GM19452 (cell line): ENCODE measurements around the gene UBD.

Experiments used
- ATAC-seq: cut with Tn5 transposase; IDR thresholded peaks from one replicate; pipeline ENCODE4 v1.9.1; 2021; ENCODE audit not compliant: unreplicated experiment

The UBD gene

DNA sequence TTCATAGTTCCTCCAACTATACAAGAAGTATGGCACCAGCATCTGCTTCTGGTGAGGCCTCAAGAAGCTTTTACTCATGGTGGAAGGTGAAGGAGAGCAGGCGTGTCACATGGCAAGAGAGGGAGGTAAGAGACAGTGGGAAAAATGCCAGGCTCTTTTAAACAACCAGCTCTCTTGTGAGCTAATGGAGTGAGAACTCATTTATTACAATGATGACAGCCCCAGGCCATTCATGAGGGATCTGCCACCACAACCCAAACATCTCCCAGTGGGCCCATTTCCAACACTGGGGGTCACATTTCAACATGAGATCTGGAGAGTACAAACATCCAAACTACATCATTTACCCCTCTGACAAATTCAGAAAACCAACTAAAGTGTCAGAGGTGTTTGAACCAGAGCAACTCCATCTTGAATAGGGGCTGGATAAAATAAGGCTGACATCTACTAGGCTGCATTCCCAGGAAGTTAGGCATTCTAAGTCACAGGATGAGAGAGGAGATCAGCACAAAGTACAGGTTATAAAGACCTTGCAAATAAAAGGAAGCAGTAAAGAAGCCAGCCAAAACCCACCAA is 2.2 kb upstream of the UBD start:
- no peak for ATAC-seq

- ATAC-seq = no peak
These were observed 1.6 kb upstream of the UBD start for GRCh38 chr6:29561091-29561490.

- ATAC-seq = no peak
These were observed 973 bp downstream of the UBD start for GRCh38 chr6:29558439-29559079.

DNA sequence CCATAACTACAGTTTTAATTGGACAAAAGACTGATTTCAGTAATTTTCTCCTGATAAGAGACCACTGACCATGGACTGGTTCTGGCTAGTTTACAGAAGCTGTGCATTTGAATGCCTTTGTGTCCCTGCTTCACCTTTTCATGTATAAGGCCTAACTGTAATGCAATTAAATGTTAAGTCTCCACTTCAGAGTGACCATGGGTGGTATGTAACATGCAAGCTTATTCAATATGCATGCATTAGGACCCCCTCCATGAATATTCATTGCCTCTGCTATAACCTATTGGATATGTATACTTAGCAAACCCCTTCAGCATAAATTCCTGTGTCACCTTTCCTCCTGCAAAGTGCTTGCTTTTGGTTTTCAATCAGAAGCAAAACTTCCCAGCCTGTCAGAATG is 2.2 kb downstream of the UBD start:
- ATAC-seq = no peak

DNA sequence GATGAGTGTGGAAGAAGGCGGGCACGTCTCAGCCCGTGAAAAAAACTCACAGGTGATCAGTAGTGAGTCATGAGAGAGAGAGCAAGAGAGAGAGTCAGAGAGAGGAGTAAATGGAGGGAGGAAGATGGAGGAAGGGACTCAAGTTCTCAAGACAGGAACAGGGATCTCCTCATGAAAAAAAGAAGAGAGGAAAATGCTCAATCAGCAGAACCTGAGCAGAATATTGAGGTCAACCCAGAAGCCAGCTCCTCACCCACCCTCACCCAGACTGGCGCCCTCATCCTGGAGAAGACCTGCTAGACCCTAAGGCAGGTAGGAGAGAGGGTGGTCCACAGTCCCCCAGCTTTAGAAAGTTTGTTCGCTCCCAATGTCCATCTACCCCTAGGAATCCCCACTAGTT is 4.8 kb downstream of the UBD start:
- no peak for ATAC-seq

DNA sequence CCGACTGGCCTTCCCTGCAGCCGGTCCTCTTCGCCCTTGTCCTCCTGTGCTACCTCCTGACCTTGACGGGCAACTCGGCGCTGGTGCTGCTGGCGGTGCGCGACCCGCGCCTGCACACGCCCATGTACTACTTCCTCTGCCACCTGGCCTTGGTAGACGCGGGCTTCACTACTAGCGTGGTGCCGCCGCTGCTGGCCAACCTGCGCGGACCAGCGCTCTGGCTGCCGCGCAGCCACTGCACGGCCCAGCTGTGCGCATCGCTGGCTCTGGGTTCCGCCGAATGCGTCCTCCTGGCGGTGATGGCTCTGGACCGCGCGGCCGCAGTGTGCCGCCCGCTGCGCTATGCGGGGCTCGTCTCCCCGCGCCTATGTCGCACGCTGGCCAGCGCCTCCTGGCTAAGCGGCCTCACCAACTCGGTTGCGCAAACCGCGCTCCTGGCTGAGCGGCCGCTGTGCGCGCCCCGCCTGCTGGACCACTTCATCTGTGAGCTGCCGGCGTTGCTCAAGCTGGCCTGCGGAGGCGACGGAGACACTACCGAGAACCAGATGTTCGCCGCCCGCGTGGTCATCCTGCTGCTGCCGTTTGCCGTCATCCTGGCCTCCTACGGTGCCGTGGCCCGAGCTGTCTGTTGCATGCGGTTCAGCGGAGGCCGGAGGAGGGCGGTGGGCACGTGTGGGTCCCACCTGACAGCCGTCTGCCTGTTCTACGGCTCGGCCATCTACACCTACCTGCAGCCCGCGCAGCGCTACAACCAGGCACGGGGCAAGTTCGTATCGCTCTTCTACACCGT is 6.1 kb downstream of the UBD start:
- ATAC-seq = no peak

DNA sequence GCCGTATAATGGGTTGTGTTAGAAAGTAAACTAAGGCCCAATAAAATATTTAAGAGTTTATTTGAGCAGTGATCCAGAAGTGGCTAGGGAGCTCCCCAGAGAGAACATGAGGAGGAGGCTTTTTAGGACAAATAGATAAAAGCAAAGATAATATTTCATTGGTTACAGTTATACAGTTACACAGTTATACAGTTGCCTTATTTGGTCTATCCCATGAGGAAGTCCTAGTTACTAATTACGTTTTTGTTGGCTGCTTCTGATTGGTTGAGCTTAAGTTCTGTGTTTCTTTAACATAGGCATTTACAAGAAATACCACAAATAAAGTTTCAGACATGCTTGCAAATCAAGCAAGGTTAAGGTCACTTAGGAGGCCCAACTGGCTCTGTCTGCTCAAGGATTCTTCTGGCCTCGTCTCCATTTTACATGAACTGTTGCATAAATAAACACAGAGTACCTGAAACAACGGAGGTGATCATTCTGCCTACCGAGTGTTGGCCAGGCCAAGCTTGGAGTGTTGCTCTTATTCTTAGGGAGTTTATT is 7.0 kb downstream of the UBD start:
- ATAC-seq = peak; percentile 77

- ATAC-seq = no peak
These were observed 12.0 kb downstream of the UBD start for GRCh38 chr6:29547573-29547972.

- ATAC-seq = no peak
These were observed 21.7 kb downstream of the UBD start for GRCh38 chr6:29537714-29538403.

DNA sequence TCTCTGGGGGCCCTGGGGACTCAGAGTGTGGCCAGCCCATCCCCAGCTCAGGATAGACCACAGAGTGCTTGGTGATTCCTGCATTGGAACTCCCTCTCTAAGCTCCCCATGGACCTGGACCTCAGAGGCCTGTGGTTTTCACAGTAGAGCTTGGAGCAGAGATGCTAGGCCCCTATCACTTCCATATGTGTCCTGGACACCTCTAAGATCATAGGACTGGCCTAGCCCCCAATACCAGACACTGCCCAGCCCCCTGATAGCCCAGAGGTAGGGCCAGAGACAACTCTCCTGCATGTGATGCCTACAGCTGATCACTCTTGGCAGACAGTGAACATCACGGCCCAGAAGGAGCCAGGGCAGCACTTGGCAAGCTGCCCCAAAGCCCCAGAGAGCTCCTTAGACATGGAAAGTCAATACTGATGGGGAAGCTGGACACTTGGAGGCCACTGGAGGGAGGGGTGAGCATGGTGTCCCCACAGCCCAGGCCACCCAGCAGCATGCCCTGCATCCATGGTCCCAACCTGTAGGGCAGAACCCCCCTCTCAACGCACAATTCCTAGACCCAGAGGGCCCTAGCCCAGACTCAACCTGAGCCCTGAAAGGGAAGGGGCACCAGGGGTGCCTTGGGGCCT is 27.1 kb downstream of the UBD start:
- no peak for ATAC-seq

DNA sequence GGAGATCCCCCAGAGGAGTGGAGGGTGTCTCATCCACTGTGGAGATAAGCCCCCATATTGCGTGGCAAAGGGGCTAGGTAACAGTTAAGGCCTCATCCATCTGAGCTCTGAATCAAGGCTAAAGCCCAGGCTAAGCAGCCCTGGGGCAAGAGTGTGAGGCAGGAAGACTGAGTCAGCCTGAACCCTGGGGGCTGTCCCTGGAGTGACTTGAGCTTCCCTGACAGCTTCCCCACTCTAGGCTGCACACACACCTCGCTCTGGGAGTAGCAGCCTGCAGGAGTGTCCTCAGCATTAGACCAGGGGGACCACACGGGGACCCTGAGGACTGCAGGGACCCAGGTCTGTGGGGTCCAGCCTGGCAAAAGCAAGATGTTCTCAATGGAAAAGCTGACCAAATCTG is 27.9 kb downstream of the UBD start:
- ATAC-seq = no peak

- ATAC-seq = no peak
These were observed 28.7 kb downstream of the UBD start for GRCh38 chr6:29530671-29531310.

DNA sequence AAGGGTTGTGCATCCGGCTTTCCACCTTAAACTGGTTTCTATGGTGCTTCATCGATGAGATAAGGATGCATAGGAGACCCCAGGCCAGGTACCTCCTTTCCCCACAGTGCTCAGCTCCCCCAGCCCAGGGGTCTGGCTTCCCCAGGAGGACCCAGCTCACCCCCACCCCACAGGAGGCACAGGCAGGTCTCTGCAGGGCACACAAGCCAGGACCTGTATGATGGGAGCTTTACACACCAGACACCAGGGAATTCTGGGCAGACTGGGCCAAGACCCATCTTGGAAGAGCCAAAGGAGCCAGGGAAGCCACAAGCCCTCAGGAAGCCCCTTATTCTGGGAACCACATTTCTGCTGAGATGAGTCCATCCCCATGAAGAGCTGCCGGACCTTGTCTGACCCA is 29.6 kb downstream of the UBD start:
- no peak for ATAC-seq

DNA sequence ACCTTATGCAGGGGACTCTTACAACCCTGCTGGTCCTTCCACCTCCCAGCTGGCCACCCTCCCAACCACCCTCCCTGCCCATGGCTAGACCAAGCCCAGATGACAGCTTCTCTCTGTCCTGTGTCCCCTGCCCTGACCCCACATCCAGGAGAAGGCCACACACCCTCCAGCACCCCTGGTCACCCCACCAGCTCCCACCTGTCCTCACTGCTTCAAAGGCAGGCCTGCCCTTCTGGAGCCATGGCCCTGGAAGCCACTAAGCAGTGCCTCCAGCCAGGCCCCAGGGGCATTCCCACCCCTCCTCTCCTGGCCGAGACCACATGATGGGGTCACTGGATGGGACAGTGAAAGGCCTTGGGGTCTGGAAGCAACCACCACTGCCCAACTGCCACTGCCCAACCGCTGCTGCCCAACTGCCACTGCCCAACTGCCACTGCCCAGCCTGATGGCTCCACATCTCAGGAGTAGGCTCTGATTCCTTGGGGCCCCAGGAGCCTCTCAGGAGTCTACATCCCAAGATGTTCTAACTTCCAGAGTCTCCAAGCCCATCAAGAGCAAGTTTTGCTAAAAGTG is 30.5 kb downstream of the UBD start:
- no peak for ATAC-seq

GRCh38 chr6:29528300-29528931 is 31.1 kb downstream of the UBD start:
- ATAC-seq = no peak

DNA sequence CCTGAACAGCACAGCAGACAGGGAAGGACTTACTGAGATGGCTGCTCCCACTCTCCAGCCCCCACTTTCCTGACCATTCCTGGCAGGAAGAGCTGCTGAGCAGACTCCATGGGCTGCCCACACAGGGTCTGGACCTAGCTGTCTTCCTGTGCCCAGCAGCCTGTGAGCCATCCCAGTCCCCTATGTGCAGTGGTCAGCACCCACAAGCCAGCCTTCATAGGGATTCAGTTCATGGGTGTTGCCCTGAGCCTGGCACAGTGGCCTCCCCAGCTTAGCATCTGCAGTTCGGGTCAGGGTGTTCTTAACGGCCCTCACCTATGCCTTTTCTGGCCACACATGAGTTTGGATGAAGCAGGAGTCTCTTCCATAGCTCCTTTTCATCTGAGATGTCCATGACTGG is 32.0 kb downstream of the UBD start:
- no peak for ATAC-seq

GRCh38 chr6:29527126-29527525 is 32.4 kb downstream of the UBD start:
- no peak for ATAC-seq

GRCh38 chr6:29525311-29525639 is 34.3 kb downstream of the UBD start:
- ATAC-seq = no peak

GRCh38 chr6:29524444-29525310 is 34.9 kb downstream of the UBD start:
- no peak for ATAC-seq
